ENCODE results near the gene UCMA. TPM values are rescaled to one million over a fixed set of nuclear protein-coding genes. Genes with fewer than 3 reads are reported as not detected.

The UCMA gene
- total RNA-seq, 4 donors from 2014 or later: not detected

GRCh38 chr10:13271552-13272163 is 37.5 kb upstream of the UCMA start:
- Histone ChIP-seq H3K27ac (peak overlapping the region; percentile 65 to 74 (median 69)), H3K36me3 (no peaks in the 10 kb centered on the region), H3K4me1 (peaks cover 0 to 28% (median 15%) of the 10 kb centered on the region in 4 donors), H3K27me3 (no peaks in the 10 kb centered on the region), H3K9me3 (no peaks in the 10 kb centered on the region), H3K4me3 (no peak overlapping the region)
- TF ChIP-seq, protein P1, sequence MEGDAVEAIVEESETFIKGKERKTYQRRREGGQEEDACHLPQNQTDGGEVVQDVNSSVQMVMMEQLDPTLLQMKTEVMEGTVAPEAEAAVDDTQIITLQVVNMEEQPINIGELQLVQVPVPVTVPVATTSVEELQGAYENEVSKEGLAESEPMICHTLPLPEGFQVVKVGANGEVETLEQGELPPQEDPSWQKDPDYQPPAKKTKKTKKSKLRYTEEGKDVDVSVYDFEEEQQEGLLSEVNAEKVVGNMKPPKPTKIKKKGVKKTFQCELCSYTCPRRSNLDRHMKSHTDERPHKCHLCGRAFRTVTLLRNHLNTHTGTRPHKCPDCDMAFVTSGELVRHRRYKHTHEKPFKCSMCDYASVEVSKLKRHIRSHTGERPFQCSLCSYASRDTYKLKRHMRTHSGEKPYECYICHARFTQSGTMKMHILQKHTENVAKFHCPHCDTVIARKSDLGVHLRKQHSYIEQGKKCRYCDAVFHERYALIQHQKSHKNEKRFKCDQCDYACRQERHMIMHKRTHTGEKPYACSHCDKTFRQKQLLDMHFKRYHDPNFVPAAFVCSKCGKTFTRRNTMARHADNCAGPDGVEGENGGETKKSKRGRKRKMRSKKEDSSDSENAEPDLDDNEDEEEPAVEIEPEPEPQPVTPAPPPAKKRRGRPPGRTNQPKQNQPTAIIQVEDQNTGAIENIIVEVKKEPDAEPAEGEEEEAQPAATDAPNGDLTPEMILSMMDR (IDR thresholded peaks at IDR 0.05): peak; percentile 15 to 35 (median 25)
- TF ChIP-seq POLR2A (IDR thresholded peaks at IDR 0.05) (no peak), EP300 (IDR thresholded peaks at IDR 0.05; ENCODE audit: low read depth) (no peak), POLR2AphosphoS5 (IDR thresholded peaks at IDR 0.05) (no peak)
- WGBS, 2 donors (ENCODE audit: low coverage in 1 of 2): 51% methylated on average over 13 of the region's 14 CpGs; no CpG with 5 or more reads in 1 of the 2 donors
- intact Hi-C loops (cut with DNase I; ENCODE audit: low total_unique reads): no loop called here
- in situ Hi-C loops (cut with MboI; ENCODE audit: low pct_ligation_motif_present in 1 of 4, low pct_unique_long_range_greater_than_20kb in 1 of 4, low sequenced_read_pairs in 3 of 4): no loop called here
- DNase-seq: peak; percentile 66

GRCh38 chr10:13270877-13271551 is 36.8 kb upstream of the UCMA start:
- intact Hi-C loops (cut with DNase I; ENCODE audit: low total_unique reads) (no loop called here), in situ Hi-C loops (cut with MboI; ENCODE audit: low pct_ligation_motif_present in 1 of 4, low pct_unique_long_range_greater_than_20kb in 1 of 4, low sequenced_read_pairs in 3 of 4) (no loop called here)
- H3K9me3 ChIP-seq: no peaks in the 10 kb centered on the region
- peak overlapping the region; percentile 65 to 74 (median 69) for H3K27ac ChIP-seq
- DNase-seq: peak; percentile 18
- no peaks in the 10 kb centered on the region for H3K27me3 ChIP-seq
- WGBS, 2 donors (ENCODE audit: low coverage in 1 of 2): 55 to 60% methylated on average over 6 to 9 of the region's 9 CpGs
- no peak overlapping the region for H3K4me3 ChIP-seq
- H3K36me3 ChIP-seq: no peaks in the 10 kb centered on the region
- TF ChIP-seq POLR2AphosphoS5 (IDR thresholded peaks at IDR 0.05) (peak in 2 of 3 donors; percentile 21 to 33), EP300 (IDR thresholded peaks at IDR 0.05; ENCODE audit: low read depth) (no peak), POLR2A (IDR thresholded peaks at IDR 0.05) (no peak)
- TF ChIP-seq, protein P1 (IDR thresholded peaks at IDR 0.05): no peak
- peaks cover 0 to 28% (median 15%) of the 10 kb centered on the region in 4 donors for H3K4me1 ChIP-seq

- H3K27me3 ChIP-seq: no peaks in the 10 kb centered on the region
- TF ChIP-seq POLR2A (IDR thresholded peaks at IDR 0.05) (no peak), EP300 (IDR thresholded peaks at IDR 0.05; ENCODE audit: low read depth) (no peak), POLR2AphosphoS5 (IDR thresholded peaks at IDR 0.05) (no peak)
- TF ChIP-seq, protein P1 (IDR thresholded peaks at IDR 0.05): no peak
- in situ Hi-C loops (cut with MboI; ENCODE audit: low pct_ligation_motif_present in 1 of 4, low pct_unique_long_range_greater_than_20kb in 1 of 4, low sequenced_read_pairs in 3 of 4): no loop called here
- H3K9me3 ChIP-seq: no peaks in the 10 kb centered on the region
- no peak overlapping the region for H3K27ac ChIP-seq
- WGBS, 2 donors (ENCODE audit: low coverage in 1 of 2): 40 to 42% methylated on average over 1 to 3 of the region's 3 CpGs
- no peak overlapping the region for H3K4me3 ChIP-seq
- H3K36me3 ChIP-seq: no peaks in the 10 kb centered on the region
- peaks cover 0 to 28% (median 15%) of the 10 kb centered on the region in 4 donors for H3K4me1 ChIP-seq
- no peak for DNase-seq
- intact Hi-C loops (cut with DNase I; ENCODE audit: low total_unique reads): no loop called here
Measured at GRCh38 chr10:13268841-13269240, 34.7 kb upstream of the UCMA start.

GRCh38 chr10:13268310-13268709 is 34.1 kb upstream of the UCMA start:
- Histone ChIP-seq H3K4me3 (no peak overlapping the region), H3K27ac (no peak overlapping the region), H3K36me3 (no peaks in the 10 kb centered on the region), H3K9me3 (no peaks in the 10 kb centered on the region), H3K27me3 (no peaks in the 10 kb centered on the region), H3K4me1 (peaks cover 0 to 28% (median 15%) of the 10 kb centered on the region in 4 donors)
- no peak for DNase-seq
- no peak for TF ChIP-seq EP300 (IDR thresholded peaks at IDR 0.05; ENCODE audit: low read depth)
- no peak for TF ChIP-seq POLR2AphosphoS5 (IDR thresholded peaks at IDR 0.05)
- TF ChIP-seq, protein P1 (IDR thresholded peaks at IDR 0.05): no peak
- no peak for TF ChIP-seq POLR2A (IDR thresholded peaks at IDR 0.05)
- in situ Hi-C loops (cut with MboI; ENCODE audit: low pct_ligation_motif_present in 1 of 4, low pct_unique_long_range_greater_than_20kb in 1 of 4, low sequenced_read_pairs in 3 of 4) (no loop called here), intact Hi-C loops (cut with DNase I; ENCODE audit: low total_unique reads) (no loop called here)
- 76 to 82% methylated on average over 3 to 4 of the region's 4 CpGs for WGBS, 2 donors (ENCODE audit: low coverage in 1 of 2)
